Measurements from ENCODE around the gene FCGR3A.
"Not testable (repeated sequence)": the region's sequence is repeated elsewhere in the genome, so short reads cannot be mapped to it uniquely, and the experiment has no call there.

GRCh38 chr1:161525321-161525720 is 24.3 kb downstream of the FCGR3A start:
- not testable (repeated sequence) for TF ChIP-seq CTCF (IDR thresholded peaks at IDR 0.05); EP300 (IDR thresholded peaks at IDR 0.05; ENCODE audit: low read depth); POLR2A (IDR thresholded peaks at IDR 0.05); POLR2AphosphoS5 (IDR thresholded peaks at IDR 0.05)
